Esophagus muscularis mucosa (tissue), 3 donors: ENCODE measurements around the gene CREG1.
"Not testable (repeated sequence)": the region's sequence is repeated elsewhere in the genome, so short reads cannot be mapped to it uniquely, and the experiment has no call there.

Source experiments
- CTCF ChIP-seq, 3 experiments: fragments of 200-600 bp in 2 of 3; fragments of 450-650 bp in 1 of 3; sonication (generic) in 2 of 3; IDR thresholded peaks; one replicate each; pipeline ENCODE4 v1.5.1; 2017 to 2019; ENCODE audit warnings: antibody characterized with exemption in 3 of 3, mild to moderate bottlenecking in 2 of 3, moderate library complexity in 1 of 3
- POLR2A ChIP-seq: fragments of 450-650 bp; IDR thresholded peaks from one replicate; pipeline ENCODE4 v1.6.1; 2017; ENCODE audit warnings: antibody characterized with exemption, moderate library complexity, mild to moderate bottlenecking, low read depth

DNA sequence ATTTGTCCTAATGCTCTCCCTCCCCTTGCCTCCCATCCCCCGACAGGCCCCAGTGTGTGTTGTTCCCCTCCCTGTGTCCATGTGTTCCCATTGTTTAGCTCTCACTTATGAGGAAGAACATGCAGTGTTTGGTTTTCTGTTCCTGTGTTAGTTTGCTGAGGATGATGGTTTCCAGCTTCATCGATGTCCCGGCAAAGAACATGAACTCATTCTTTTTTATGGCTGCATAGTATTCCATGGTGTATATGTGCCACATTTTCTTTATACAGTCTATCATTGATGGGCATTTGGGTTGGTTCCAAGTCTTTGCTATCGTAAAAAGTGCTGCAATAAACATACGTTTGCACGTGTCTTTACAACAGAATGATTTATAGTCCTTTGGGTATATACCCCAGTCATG is 17.1 kb upstream of the CREG1 start:
- TF ChIP-seq CTCF (IDR thresholded peaks at IDR 0.05); POLR2A: not testable (repeated sequence)
